Chondrocyte (in vitro differentiated cells): ENCODE results near the gene TAS1R3. TPM values are rescaled to one million over a fixed set of nuclear protein-coding genes. Genes with fewer than 3 reads are reported as not detected.
"Not testable (repeated sequence)": the region's sequence is repeated elsewhere in the genome, so short reads cannot be mapped to it uniquely, and the experiment has no call there.

Source experiments
- DNase-seq: peaks from one replicate; pipeline ENCODE4 v3.0.0; 2021; ENCODE audit warnings: mixed read lengths, low spot score
- H3K27ac Mint-ChIP-seq: one replicate; pipeline ENCODE4 v1.8.0; 2021; ENCODE audit warnings: mild to moderate bottlenecking, moderate library complexity, mixed read lengths; ENCODE audit not compliant: unreplicated experiment
- H3K27me3 Mint-ChIP-seq: 2 replicates; pipeline ENCODE4 v1.8.0; 2021; ENCODE audit warnings: low read depth, mixed read lengths
- H3K36me3 Mint-ChIP-seq: 2 replicates; pipeline ENCODE4 v1.8.0; 2021; ENCODE audit warnings: low read depth, mixed read lengths
- H3K4me1 Mint-ChIP-seq: 2 replicates; pipeline ENCODE4 v1.8.0; 2021; ENCODE audit warnings: low read depth, mild to moderate bottlenecking, mixed read lengths
- H3K4me3 Mint-ChIP-seq: one replicate; pipeline ENCODE4 v1.8.0; 2021; ENCODE audit warnings: mild to moderate bottlenecking, moderate library complexity, mixed read lengths; ENCODE audit not compliant: unreplicated experiment
- H3K9me3 Mint-ChIP-seq: 2 replicates; pipeline ENCODE4 v1.8.0; 2021; ENCODE audit warnings: low read depth, mixed read lengths
- CTCF ChIP-seq: fragments of 200-600 bp; sonication (generic); IDR thresholded peaks from 2 replicates; pipeline ENCODE4 v1.5.0; 2021; ENCODE audit warnings: antibody characterized with exemption, mild to moderate bottlenecking, moderate library complexity
- total RNA-seq: library from RNA; stranded (reverse); gene quantifications from 3 replicates; pipeline ENCODE4 v1.2.1, GENCODE V29; 2021

The TAS1R3 gene
- total RNA-seq, 1 donor from 2014 or later, result 0.37 TPM

DNA sequence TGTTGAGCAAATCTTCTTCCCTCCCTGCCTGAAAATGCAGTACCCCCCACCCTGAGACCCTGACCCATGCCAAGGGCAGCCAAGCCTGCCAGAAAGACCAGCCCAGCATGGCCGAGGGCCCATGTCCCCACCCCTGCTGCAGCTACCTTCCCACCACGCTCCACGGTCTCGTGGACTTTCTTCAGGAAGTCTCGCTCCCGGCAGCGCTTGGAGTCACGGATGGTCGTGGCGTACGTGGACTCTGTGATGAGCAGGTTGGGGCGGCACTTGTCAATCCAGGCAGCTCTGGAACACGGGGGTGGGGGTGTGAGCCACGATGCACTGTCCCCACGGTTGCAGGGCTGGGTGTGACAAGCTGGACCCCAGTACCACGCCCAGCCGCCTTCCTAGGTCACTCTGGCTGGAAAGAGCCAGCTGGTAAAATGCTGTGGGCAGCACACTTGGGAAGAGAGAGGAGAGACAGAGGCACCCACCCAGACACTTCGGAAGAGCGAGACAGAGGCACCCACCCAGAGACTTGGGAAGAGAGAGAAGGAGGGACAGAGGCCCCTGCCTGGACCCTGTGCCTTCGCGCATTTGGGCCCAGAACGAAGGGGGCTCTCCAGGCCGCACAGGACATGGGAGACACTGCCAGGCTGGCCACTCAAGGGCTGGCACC is 16.3 kb upstream of the TAS1R3 start:
- no peak for TF ChIP-seq CTCF
- no peak for DNase-seq
- H3K4me1 Mint-ChIP-seq, result peaks cover 20% of the 10 kb centered on the region
- H3K27me3 Mint-ChIP-seq, result no peaks in the 10 kb centered on the region
- no peaks in the 10 kb centered on the region for H3K9me3 Mint-ChIP-seq
- H3K27ac Mint-ChIP-seq, result no peak overlapping the region
- H3K36me3 Mint-ChIP-seq, result peaks cover 14% of the 10 kb centered on the region
- H3K4me3 Mint-ChIP-seq, result no peak overlapping the region

DNA sequence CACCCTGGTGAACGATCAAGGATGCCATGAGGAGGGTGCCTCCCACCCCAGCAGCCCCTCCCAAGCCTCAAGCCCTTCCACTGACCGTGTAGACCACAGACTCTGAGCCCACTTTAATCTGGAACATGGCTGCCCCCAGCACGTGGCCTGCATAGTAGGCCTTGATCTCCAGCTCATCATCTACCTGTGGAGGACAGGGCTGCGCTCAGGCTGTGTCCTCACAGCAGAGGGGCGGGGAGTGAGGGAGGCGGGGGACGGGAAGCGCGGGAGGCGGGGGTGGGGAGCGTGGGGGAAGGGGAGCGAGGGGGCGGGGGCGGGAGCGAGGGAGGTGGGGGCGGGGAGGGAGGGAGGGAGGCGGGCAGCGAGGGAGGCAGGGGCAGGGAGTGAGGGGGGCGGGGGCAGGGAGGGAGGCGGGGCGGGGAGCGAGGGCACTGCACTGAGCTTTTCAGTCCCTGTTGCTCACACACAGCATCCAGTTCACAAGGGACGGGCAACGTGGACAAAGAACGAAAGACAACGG is 15.6 kb upstream of the TAS1R3 start:
- TF ChIP-seq CTCF, result no peak

GRCh38 chr1:1316199-1316598 is 14.9 kb upstream of the TAS1R3 start:
- Mint-ChIP-seq H3K27ac (peak overlapping the region; percentile 41), H3K4me1 (peaks cover 24% of the 10 kb centered on the region), H3K36me3 (peaks cover 14% of the 10 kb centered on the region)
- not testable (repeated sequence) for DNase-seq, H3K27me3 Mint-ChIP-seq, H3K4me3 Mint-ChIP-seq, H3K9me3 Mint-ChIP-seq

More for the DNA sequence above, 15.6 kb upstream of the TAS1R3 start:
- H3K4me1 Mint-ChIP-seq, result peaks cover 20% of the 10 kb centered on the region
- no peak for DNase-seq
- no peaks in the 10 kb centered on the region for H3K27me3 Mint-ChIP-seq
- H3K9me3 Mint-ChIP-seq, result no peaks in the 10 kb centered on the region
- H3K36me3 Mint-ChIP-seq, result peaks cover 14% of the 10 kb centered on the region
- no peak overlapping the region for H3K4me3 Mint-ChIP-seq
- H3K27ac Mint-ChIP-seq, result no peak overlapping the region

DNA sequence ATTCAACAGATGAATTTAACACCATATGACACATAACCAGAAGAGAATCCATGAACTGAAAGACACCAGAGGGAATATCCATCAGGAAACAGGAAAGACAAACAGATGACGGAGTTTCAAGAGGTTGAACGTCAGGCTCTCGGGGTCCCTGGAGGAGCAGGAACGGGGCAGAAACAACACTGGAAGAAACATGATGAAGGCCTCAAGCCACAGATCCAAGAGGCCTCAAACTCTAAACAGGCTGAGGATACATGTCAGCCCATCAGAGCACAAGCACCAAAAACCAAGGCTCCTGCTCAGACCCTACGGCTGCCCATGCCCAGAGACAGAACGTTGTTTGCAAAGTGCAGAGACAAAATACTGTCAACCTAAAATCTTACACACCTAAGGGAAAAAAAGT is 13.7 kb upstream of the TAS1R3 start:
- TF ChIP-seq CTCF, result no peak
- Mint-ChIP-seq H3K9me3 (no peaks in the 10 kb centered on the region), H3K36me3 (peaks cover 14% of the 10 kb centered on the region), H3K4me1 (peaks cover 33% of the 10 kb centered on the region), H3K4me3 (no peak overlapping the region), H3K27me3 (no peaks in the 10 kb centered on the region), H3K27ac (peak overlapping the region; percentile 89)
- DNase-seq, result no peak

DNA sequence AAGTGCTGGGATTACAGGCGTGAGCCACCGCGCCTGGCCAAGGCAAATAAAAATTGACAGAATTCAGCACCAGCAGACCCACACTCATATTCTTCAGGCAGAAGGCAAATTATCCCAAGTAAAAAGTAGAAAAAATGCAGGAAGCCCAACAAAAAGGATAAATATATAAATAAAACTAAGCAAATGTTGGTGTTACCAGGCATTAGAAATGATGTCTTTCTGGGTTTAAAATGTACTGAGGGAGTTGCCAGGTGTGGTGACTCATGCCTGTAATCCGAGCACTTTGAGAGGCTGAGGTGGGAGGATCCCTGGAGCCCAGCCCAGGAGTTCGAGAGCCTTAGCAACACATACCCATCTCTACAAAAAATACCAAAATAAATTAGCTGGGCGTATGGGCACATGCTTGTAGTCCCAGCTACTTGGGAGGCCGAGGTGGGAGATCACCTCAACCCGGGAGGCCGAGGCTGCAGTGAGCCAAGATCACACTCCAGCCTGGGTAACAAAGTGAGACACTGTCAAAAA is 12.9 kb upstream of the TAS1R3 start:
- no peaks in the 10 kb centered on the region for H3K9me3 Mint-ChIP-seq
- H3K4me3 Mint-ChIP-seq, result no peak overlapping the region
- peaks cover 37% of the 10 kb centered on the region for H3K4me1 Mint-ChIP-seq
- DNase-seq, result no peak
- peak overlapping the region; percentile 89 for H3K27ac Mint-ChIP-seq
- H3K36me3 Mint-ChIP-seq, result peaks cover 12% of the 10 kb centered on the region
- H3K27me3 Mint-ChIP-seq, result no peaks in the 10 kb centered on the region
- no peak for TF ChIP-seq CTCF
